HUES64 (cell line): Measurements from ENCODE around the gene GOLGA6L26. TPM values are rescaled to one million over a fixed set of nuclear protein-coding genes. Genes with fewer than 3 reads are reported as not detected.
"Not testable (repeated sequence)": the region's sequence is repeated elsewhere in the genome, so short reads cannot be mapped to it uniquely, and the experiment has no call there.

ENCODE experiments used
- H3K27ac ChIP-seq: 2 replicates; pipeline ENCODE4 v1.7.0; 2013; ENCODE audit warnings: low read depth, low read length, inconsistent platforms
- H3K27me3 ChIP-seq: 2 replicates; pipeline ENCODE4 v1.6.1; 2013; ENCODE audit warnings: mild to moderate bottlenecking, low read length; ENCODE audit not compliant: insufficient read depth
- H3K36me3 ChIP-seq: 2 replicates; pipeline ENCODE4 v1.6.1; 2013; ENCODE audit warnings: mild to moderate bottlenecking, low read length; ENCODE audit not compliant: insufficient read depth
- H3K4me1 ChIP-seq: 2 replicates; pipeline ENCODE4 v1.6.1; 2013; ENCODE audit warnings: mild to moderate bottlenecking, low read length, moderate library complexity; ENCODE audit not compliant: insufficient read depth
- H3K4me3 ChIP-seq: 2 replicates; pipeline ENCODE4 v1.5.1; 2013; ENCODE audit warnings: mild to moderate bottlenecking, low read length, moderate library complexity
- H3K9ac ChIP-seq: 2 replicates; pipeline ENCODE4 v1.6.1; 2013; ENCODE audit warnings: mild to moderate bottlenecking, low read depth, low read length
- H3K9me3 ChIP-seq: 2 replicates; pipeline ENCODE4 v1.6.1; 2013; ENCODE audit warnings: low read depth, low read length; ENCODE audit not compliant: insufficient read depth
- WGBS: fragments of 150-250, 120-280 bp; methylation state at CpG from one replicate; pipeline ENCODE4 v1.1.7; 2013; ENCODE audit warnings: missing lambda C conversion rate; 5-methylcytosine and 5-hydroxymethylcytosine counted together
- polyA plus RNA-seq, 2 experiments: library from polyadenylated mRNA; stranded (reverse); fragments of 50-300 nt; gene quantifications; one replicate each; pipeline ENCODE4 v1.2.3, GENCODE V29; 2013

The GOLGA6L26 gene, protein sequence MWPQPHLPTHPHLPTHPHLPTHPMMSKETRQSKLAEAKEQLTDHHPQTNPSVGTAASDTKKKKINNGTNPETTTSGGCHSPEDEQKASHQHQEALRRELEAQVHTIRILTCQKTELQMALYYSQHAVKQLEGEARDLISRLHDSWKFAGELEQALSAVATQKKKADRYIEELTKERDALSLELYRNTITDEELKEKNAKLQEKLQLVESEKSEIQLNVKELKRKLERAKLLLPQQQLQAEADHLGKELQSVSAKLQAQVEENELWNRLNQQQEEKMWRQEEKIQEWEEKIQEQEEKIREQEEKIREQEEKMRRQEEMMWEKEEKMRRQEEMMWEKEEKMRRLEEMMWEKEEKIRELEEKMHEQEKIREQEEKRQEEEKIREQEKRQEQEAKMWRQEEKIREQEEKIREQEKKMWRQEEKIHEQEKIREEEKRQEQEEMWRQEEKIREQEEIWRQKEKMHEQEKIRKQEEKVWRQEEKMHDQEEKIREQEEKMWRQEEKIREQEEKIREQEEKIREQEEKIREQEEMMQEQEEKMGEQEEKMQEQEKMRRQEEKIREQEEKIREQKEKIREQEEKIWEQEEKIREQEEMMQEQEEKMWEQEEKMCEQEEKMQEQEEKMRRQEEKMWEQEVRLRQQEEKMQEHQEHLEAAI
- not detected for polyA plus RNA-seq (2013, experiment 1 of 2)
- not detected for polyA plus RNA-seq (2013, experiment 2 of 2)

DNA sequence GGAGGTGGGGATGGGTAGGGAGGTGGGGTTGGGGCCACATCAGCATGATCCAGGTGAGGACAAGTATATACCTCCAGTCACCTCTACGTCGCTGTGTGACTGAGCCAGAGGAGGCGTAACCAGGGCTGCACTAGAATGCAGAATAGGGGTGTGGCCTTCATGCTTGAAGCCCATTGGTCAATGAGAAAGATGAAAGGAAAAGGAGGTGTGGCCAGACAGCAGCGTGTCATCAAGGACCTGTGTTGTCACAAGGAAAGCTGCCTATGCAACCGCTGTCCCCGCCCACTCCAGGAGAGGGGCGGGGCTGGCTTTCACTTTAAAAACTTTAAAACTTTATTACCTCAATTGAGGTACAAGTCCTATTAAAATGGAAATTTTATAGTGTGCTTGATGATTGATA, at the start of gene GOLGA6L26:
GOLGA6L26 (minus strand) TSS at position 101 of the 400 bp plus-strand sequence; CDS start at position 40, 61 bp downstream.
- H3K36me3 ChIP-seq, H3K9ac ChIP-seq, H3K4me1 ChIP-seq, H3K9me3 ChIP-seq, H3K27me3 ChIP-seq, H3K4me3 ChIP-seq, H3K27ac ChIP-seq: not testable (repeated sequence)
- WGBS, result no CpG with 5 or more reads among the region's 7 CpGs

DNA sequence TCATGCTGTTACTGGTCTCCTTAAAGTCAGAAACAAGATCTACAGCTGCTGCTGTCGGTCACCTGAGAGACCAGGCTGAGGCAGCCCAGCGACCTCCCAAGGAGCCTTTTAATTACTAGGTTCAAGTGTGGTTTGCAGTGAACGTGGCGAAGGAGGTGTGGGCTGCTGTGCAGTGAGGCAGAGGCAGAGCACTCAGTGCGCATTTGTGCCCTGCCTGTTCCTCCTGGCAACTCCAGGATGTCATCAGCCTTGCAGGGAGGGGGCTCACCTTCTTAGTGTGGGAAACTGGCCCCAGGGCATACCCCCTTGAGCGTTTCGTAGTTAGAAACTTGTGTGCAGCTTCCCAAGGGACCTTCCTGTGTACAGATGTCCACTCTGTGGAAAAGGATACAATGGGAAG, 47.2 kb upstream of the GOLGA6L26 start:
- 63% methylated on average over 7 of the region's 7 CpGs for WGBS
- H3K4me1 ChIP-seq, H3K27me3 ChIP-seq, H3K4me3 ChIP-seq, H3K36me3 ChIP-seq, H3K27ac ChIP-seq, H3K9ac ChIP-seq: not testable (repeated sequence)
- H3K9me3 ChIP-seq, result peaks cover 18% of the 10 kb centered on the region

DNA sequence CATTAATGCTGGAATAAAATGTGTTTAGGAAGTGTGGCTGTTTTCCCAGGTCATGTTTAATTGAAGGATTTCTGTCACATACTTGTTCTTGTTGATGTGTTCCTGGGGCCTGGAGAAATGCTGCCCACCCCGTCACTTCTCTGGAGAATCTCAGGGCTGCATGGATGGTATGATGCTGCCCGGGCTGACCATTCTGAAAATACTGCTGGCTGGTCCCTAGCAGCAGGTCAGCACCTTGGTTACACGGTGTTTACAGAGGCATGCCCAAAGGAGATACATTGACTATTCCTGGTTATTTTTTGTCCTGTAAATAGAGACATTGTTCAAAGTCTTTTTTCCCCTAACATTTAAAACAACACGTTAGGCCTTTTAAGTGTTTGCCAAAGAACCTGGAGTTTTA, 46.7 kb upstream of the GOLGA6L26 start:
- H3K9ac ChIP-seq, H3K4me3 ChIP-seq, H3K27ac ChIP-seq, H3K4me1 ChIP-seq, H3K27me3 ChIP-seq, H3K36me3 ChIP-seq: not testable (repeated sequence)
- peaks cover 17% of the 10 kb centered on the region for H3K9me3 ChIP-seq
- WGBS, result 66% methylated on average over 4 of the region's 4 CpGs

DNA sequence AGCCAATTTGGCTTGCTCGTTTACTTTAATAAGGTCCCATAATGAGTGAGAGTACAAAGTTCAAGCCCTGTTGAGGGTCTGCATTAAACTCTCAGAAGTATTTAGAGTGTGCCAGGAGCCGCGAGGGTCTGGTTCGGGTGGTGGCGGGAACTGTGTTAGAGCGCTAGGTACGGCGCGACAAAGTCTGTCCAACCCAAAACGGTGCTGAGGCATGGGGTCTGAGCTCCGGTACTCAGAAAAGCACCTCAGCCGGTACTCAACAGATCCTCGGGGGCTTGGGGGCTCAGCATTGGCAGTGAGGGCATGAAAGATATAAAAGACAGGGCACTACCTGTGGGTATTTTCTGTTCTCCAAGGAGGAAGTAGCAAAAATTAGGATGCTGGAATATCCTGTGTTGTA, 45.0 kb upstream of the GOLGA6L26 start:
- WGBS, result 93% methylated on average over 13 of the region's 13 CpGs
- not testable (repeated sequence) for H3K4me3 ChIP-seq, H3K27ac ChIP-seq, H3K4me1 ChIP-seq, H3K27me3 ChIP-seq, H3K9ac ChIP-seq, H3K36me3 ChIP-seq
- H3K9me3 ChIP-seq, result peaks cover 13% of the 10 kb centered on the region

DNA sequence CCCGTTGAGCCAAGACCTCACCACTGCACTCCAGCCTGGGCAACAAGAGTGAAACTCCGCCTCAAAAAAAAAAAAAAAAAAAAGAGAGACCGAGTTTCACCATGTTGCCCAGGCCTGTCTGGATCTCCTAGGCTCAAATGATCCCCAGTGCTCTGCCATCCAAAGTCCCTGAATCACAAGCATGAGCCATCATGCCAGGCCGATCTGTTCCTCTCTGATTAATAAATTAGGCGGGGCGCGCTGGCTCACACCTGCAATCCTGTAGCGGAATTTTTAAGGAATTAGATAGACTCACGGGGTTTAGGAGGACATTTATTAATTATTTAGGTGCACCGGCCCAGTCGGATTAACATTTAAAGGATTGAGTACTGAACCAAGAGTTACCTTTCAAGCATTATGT, 40.2 kb upstream of the GOLGA6L26 start:
- H3K9me3 ChIP-seq, result peaks cover 12% of the 10 kb centered on the region; the same call in 1 of the 2 replicates
- not testable (repeated sequence) for H3K27ac ChIP-seq, H3K9ac ChIP-seq, H3K36me3 ChIP-seq, H3K4me1 ChIP-seq, H3K4me3 ChIP-seq, H3K27me3 ChIP-seq
- 93% methylated on average over 11 of the region's 11 CpGs for WGBS

DNA sequence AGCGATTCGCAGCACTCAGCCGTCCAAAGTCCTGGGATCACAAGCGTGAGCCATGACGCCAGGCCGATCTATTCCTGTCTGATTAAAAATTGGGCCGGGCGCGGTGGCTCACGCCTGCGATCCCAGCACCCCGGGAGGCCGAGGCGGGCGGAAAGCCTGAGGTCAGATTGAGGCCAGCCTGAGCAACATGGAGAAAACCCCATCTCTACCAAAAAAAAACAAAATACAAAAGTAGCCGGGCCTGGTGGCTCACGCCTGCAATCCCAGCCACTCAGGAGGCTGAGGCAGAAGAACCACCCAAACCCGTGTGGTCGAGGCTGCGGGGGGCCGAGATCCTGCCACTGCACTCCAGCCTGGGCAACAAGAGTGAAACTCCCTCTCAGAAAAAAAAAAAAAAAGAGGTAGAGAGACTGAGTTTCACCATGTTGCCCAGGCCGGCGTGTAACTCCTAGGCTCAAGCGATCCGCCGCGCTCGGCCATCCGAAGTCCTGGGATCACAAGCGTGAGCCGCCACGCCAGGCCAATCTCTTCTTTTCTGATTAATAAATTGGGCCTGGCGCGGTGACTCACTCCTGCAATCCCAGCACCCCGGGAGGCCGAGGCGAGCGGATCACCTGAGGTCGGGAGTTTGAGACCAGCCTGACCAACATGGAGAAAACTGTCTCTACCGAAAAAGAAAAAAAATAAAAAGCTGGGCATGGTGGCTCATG, 39.0 kb upstream of the GOLGA6L26 start:
- H3K9ac ChIP-seq, H3K27ac ChIP-seq, H3K27me3 ChIP-seq, H3K36me3 ChIP-seq, H3K4me3 ChIP-seq, H3K4me1 ChIP-seq: not testable (repeated sequence)
- WGBS, result 96% methylated on average over 40 of the region's 40 CpGs
- peaks cover 10% of the 10 kb centered on the region; the same call in 1 of the 2 replicates for H3K9me3 ChIP-seq

DNA sequence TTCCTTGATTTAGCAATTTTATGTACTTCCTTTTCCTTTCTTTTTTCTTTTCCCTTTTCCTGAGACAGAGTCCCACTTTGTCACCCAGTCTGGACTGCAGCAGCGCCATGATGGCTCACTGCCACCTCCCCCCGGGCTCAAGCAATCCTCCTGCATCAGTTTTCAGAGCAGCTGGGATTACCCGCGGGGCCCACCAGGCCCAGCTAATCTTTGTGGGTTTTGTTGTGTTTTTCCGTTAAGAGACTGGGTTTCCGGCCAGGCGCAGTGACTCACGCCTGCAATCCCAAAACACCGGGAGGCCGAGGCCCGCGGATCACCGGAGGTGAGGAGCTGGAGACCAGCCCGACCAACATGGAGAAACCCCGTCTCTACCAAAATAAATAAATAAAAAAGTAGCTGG, 38.3 kb upstream of the GOLGA6L26 start:
- H3K27me3 ChIP-seq, result no peaks in the 10 kb centered on the region
- WGBS, result 85% methylated on average over 13 of the region's 15 CpGs
- H3K36me3 ChIP-seq, result no peaks in the 10 kb centered on the region
- H3K27ac ChIP-seq, result no peak overlapping the region
- H3K4me1 ChIP-seq, result no peaks in the 10 kb centered on the region
- H3K4me3 ChIP-seq, result no peak overlapping the region
- no peak overlapping the region for H3K9ac ChIP-seq
- H3K9me3 ChIP-seq, result peaks cover 10% of the 10 kb centered on the region; the same call in 1 of the 2 replicates

DNA sequence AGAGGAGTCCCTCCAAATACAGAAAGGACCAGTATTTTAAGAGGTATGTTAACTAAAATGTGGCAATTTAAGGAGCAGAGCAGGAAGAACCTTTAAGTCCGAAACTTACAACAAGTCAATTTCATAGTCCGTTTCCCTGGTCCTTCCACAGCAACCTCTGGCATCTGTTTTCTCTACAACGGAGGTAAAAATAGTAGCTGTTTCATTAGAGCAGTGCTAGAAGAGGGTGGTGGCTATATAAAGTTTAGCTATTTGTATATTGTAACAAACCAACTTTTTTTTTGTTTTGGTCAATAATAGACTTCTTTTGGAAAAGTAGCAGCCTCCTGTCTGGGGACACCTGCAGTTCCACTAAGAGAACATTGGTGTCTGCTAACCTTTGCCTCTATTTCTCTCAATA, 37.9 kb upstream of the GOLGA6L26 start:
- 100% methylated on average over 2 of the region's 3 CpGs for WGBS
- H3K9ac ChIP-seq, H3K4me3 ChIP-seq, H3K36me3 ChIP-seq, H3K27me3 ChIP-seq, H3K27ac ChIP-seq, H3K4me1 ChIP-seq: not testable (repeated sequence)
- peaks cover 10% of the 10 kb centered on the region; the same call in 1 of the 2 replicates for H3K9me3 ChIP-seq

DNA sequence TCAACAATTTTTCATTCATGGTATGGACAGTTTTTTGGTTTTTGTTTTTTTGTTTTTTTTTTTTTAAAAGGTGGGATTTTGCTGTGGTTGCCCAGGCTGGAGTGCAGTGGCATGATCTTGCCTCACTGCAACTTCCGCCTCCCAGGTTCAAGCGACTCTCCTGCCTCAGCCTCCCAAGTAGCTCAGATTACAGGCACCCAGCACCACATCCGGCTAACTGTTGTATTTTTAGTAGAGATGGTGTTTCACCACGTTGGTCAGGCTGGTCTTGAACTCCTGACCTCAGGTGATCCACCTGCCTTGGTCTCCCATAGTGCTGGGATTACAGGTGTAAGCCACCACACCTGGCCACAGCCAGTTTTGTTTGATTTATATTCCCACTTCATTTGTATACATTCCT, 37.1 kb upstream of the GOLGA6L26 start:
- not testable (repeated sequence) for H3K27ac ChIP-seq, H3K27me3 ChIP-seq, H3K36me3 ChIP-seq, H3K9me3 ChIP-seq, H3K4me1 ChIP-seq, H3K4me3 ChIP-seq, H3K9ac ChIP-seq
- WGBS, result 77% methylated on average over 4 of the region's 4 CpGs

DNA sequence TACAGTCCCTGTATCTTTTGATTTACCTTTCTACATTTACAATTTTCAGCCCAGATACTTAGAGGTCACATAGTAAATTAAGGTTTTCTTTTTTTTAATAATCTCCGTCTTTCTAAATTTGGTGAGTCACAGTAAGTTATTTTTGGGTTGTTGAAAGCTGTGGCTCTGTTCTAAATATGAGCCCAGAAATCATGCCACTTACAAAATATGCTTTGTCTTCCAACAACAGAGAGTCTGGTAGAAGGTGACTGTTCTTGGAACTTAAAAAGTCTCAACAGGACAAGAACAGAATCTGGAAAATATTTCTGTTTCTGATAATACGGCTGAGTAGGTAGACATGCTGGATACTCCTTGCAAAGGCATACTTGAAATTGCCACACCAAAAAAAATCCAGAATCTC, 36.6 kb upstream of the GOLGA6L26 start:
- Histone ChIP-seq H3K27me3 (no peaks in the 10 kb centered on the region), H3K27ac (no peak overlapping the region), H3K36me3 (no peaks in the 10 kb centered on the region), H3K9ac (no peak overlapping the region), H3K9me3 (peaks cover 6% of the 10 kb centered on the region; the same call in 1 of the 2 replicates), H3K4me1 (no peaks in the 10 kb centered on the region), H3K4me3 (no peak overlapping the region)
- 100% methylated on average over 1 of the region's 2 CpGs for WGBS

DNA sequence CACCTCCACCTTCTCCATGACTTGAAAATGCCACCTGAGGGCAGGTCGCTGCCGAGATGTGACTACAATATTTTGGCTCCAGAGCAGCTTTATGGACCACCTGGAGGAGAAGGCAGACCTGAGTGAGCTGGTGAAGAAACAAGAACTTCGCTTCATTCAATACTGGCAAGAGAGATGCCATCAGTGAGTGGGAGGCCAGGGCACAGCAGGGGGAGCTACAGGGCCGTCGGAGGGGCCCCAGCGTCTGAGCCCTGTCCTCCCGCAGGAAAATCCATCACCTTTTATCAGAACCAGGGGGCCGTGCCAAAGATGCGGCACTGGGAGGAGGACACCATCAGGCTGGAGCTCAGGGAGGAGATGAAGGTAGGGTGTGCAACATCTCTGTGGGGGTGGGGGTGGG, 30.3 kb upstream of the GOLGA6L26 start:
- H3K27ac ChIP-seq, H3K9me3 ChIP-seq, H3K9ac ChIP-seq, H3K4me3 ChIP-seq, H3K4me1 ChIP-seq, H3K27me3 ChIP-seq, H3K36me3 ChIP-seq: not testable (repeated sequence)
- 100% methylated on average over 3 of the region's 9 CpGs for WGBS
